ENCODE measurements around the gene LIX1.
"Not testable (repeated sequence)": the region's sequence is repeated elsewhere in the genome, so short reads cannot be mapped to it uniquely, and the experiment has no call there.

Gene LIX1

DNA sequence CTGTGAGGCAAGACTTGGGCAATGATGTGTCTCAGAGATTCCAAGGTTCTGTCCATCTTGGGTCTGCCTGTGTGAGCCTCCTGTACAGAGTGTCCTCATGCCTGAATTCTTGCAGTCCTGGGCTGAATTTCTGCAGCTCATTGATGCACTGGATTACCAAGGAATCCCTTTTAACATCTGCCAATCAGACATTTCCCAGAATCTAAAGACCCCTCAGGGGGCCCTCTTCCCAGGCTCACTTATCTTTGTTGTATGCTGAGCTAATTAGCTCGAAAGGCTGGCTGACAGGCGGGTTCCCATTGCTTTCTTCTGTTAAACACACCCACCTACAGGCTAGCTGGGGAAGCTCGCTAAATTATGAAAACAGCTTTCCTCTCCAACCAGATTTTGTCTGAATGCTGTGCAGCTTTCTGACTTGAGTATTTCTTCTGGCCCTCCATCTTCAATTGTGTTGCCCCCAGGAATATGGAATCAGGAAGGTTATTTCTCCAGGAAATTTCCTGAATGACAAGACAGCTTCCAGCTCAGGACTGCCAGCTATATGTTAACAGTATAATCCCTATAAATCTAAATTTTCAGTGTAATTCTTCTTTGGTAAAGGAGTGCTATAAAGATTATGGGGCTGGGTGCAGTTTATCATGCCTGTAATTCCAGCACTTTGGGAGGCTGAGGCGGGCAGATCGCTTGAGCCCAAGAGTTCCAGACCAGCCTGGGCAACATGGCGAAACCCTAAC lies at the start of gene LIX1:
TSS of gene LIX1 (minus strand) at position 91 of the 734 bp plus-strand sequence. CDS start at position 56, 35 bp downstream.
- H3K27ac Mint-ChIP-seq = no peak within 1 kb of the TSS
- peak; percentile 47 for DNase-seq
- TF ChIP-seq, protein P1, sequence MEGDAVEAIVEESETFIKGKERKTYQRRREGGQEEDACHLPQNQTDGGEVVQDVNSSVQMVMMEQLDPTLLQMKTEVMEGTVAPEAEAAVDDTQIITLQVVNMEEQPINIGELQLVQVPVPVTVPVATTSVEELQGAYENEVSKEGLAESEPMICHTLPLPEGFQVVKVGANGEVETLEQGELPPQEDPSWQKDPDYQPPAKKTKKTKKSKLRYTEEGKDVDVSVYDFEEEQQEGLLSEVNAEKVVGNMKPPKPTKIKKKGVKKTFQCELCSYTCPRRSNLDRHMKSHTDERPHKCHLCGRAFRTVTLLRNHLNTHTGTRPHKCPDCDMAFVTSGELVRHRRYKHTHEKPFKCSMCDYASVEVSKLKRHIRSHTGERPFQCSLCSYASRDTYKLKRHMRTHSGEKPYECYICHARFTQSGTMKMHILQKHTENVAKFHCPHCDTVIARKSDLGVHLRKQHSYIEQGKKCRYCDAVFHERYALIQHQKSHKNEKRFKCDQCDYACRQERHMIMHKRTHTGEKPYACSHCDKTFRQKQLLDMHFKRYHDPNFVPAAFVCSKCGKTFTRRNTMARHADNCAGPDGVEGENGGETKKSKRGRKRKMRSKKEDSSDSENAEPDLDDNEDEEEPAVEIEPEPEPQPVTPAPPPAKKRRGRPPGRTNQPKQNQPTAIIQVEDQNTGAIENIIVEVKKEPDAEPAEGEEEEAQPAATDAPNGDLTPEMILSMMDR (IDR thresholded peaks at IDR 0.05) = peak; percentile 50
- no peaks in the 10 kb centered on the region for H3K27me3 Mint-ChIP-seq (ENCODE audit: low read depth, poor library complexity)
- peak within 1 kb of the TSS; percentile 71 for H3K4me3 Mint-ChIP-seq
- no peaks in the 10 kb centered on the region for H3K9me3 Mint-ChIP-seq
- H3K4me1 Mint-ChIP-seq = peaks cover 46% of the 10 kb centered on the region
- no peaks in the 10 kb centered on the region for H3K36me3 Mint-ChIP-seq (ENCODE audit: low read depth)

DNA sequence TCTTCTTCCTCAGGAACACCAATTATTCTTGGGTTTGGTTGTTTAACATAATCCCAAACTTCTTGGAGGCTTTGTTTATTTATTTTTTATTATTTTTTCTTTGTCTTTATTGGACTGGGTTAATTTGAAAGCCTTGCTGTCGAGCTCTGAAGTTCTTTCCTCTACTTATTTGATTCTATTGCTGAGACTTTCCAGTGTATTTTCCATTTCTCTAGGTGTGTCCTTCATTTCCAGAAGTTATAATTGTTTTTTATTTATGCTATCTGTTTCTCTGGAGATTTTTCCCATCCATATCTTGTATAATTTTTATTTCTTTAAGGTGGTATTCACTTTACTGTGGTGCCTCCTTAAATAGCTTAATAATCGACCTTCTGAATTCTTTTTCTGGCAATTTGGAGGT lies 49.5 kb upstream of the LIX1 start:
- no peaks in the 10 kb centered on the region for H3K4me1 Mint-ChIP-seq

DNA sequence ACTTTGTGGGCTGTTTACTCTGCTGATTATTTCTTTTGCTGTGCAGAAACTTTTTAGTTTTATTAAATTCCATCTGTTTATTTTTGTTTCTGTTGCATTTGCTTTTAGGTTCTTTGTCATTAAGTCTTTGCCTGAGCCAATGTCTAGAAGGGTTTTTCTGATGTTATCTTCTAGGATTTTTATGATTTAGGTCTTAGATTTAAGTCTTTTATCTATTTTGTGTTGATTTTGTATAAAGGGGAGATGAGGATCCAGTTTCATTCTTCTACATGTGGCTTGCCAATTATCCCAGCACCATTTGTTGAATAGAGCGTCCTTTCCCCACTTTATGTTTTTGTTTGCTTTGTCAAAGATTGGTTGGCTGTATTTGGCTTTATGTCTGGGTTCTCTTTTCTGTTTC lies 47.1 kb upstream of the LIX1 start:
- H3K27ac Mint-ChIP-seq, H3K4me1 Mint-ChIP-seq: not testable (repeated sequence)
- H3K27me3 Mint-ChIP-seq (ENCODE audit: low read depth, poor library complexity) = peaks cover 11% of the 10 kb centered on the region

More for the DNA sequence above, 49.5 kb upstream of the LIX1 start:
- Mint-ChIP-seq H3K9me3 (peaks cover 49% of the 10 kb centered on the region), H3K27me3 (ENCODE audit: low read depth, poor library complexity) (peaks cover 7% of the 10 kb centered on the region), H3K4me3 (no peak overlapping the region), H3K36me3 (ENCODE audit: low read depth) (peaks cover 15% of the 10 kb centered on the region), H3K27ac (no peak overlapping the region)
- TF ChIP-seq, protein P1 (IDR thresholded peaks at IDR 0.05) = no peak
- DNase-seq = no peak

DNA sequence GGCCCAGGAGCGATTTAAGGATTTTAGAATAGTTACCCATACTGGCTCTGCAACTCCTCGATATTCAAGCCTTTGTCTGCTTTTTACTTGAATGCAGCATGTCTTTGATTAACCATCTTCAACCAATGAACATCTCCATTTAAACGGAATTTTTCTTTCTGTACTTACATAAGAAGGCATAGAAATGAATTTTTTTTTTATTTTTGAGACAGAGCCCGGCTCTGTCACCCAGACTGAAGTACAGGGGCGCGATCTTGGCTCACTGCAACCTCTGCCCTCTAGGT lies 41.5 kb upstream of the LIX1 start:
- DNase-seq = no peak
- Mint-ChIP-seq H3K36me3 (ENCODE audit: low read depth) (peaks cover 29% of the 10 kb centered on the region), H3K4me3 (peak overlapping the region; percentile 97), H3K4me1 (peaks cover 26% of the 10 kb centered on the region), H3K27ac (no peak overlapping the region), H3K9me3 (peaks cover 25% of the 10 kb centered on the region), H3K27me3 (ENCODE audit: low read depth, poor library complexity) (peaks cover 11% of the 10 kb centered on the region)
- TF ChIP-seq, protein P1 (IDR thresholded peaks at IDR 0.05) = no peak

More for the DNA sequence above, 47.1 kb upstream of the LIX1 start:
- Mint-ChIP-seq H3K36me3 (ENCODE audit: low read depth) (peaks cover 18% of the 10 kb centered on the region), H3K9me3 (peaks cover 55% of the 10 kb centered on the region)
- not testable (repeated sequence) for DNase-seq, H3K4me3 Mint-ChIP-seq

DNA sequence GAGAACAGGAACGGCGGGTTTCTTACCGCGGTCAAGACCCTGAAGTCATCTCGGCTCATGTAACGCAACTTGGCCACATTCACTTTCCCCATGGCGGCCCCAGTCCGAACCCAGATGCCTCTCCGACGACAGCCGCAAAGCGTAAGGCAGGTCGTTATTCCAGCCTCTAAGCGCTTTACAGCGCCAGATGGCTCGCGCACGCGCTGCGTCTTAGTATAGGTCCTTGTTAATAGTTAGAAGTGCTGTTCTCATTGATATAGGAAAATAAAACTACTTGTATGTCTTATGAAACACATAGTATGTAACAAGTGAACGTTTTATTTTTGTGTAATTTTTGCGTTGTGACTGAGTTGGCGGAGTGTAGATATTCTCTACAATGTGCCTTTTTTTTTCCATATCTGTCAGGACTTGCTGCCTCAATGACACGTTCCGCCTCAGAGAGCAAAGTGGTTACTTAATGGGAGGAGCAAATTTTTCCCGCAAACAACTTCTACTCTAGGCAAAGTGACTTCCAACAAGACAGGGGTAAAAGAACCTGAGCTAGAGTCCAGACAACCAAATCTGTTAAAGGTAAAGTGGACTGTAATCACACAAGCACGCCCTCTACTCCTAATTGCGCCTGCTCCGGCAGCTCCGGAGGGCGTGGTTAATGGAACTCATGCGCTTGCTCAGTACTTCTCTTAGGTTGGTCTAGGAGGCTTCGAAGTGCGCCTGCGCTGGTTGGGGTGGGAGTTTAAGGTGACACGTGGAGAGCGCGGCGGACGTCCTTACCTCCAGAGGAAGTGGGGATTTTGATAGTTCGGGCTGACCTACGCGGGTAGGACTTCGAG lies 40.9 kb upstream of the LIX1 start, which contains the start of gene RIOK2:
TSS of gene RIOK2 (minus strand) at position 148 of the 830 bp plus-strand sequence. CDS start at position 92, 56 bp downstream.
- Mint-ChIP-seq H3K9me3 (peaks cover 21% of the 10 kb centered on the region), H3K4me3 (peak within 1 kb of the TSS; percentile 97), H3K4me1 (peaks cover 26% of the 10 kb centered on the region), H3K27ac (peak within 1 kb of the TSS; percentile 100), H3K27me3 (ENCODE audit: low read depth, poor library complexity) (peaks cover 14% of the 10 kb centered on the region), H3K36me3 (ENCODE audit: low read depth) (peaks cover 35% of the 10 kb centered on the region)
- DNase-seq = peak; percentile 87
- TF ChIP-seq, protein P1 (IDR thresholded peaks at IDR 0.05) = no peak

DNA sequence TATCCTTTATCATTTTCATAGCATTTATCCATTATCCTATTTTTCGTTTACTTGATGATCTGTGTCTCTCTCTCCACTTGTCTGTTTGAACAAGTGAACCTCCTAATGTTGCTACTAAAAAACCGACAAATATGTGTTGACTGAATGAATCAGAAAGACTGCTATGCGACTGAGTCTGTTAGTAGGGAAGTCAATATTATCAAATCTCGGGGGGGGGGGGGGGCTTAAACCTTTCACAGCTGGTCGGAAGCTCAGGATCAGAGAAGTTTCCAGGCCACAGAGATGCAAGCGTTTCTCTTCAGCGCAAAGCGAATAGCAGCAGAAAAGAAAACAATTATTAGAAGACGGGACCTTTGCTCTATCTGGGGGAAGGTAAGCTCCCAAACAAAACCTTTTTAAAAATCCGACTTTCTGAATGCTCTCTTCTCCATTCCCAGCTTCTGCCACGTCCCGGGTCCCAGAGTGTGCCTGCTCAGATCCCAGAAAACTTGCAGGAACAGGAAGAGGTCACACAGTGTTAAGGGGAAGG lies 40.2 kb upstream of the LIX1 start:
- Mint-ChIP-seq H3K27ac (peak overlapping the region; percentile 100), H3K4me1 (peaks cover 26% of the 10 kb centered on the region), H3K4me3 (peak overlapping the region; percentile 97), H3K36me3 (ENCODE audit: low read depth) (peaks cover 41% of the 10 kb centered on the region), H3K9me3 (peaks cover 18% of the 10 kb centered on the region), H3K27me3 (ENCODE audit: low read depth, poor library complexity) (peaks cover 13% of the 10 kb centered on the region)
- DNase-seq = no peak
- TF ChIP-seq, protein P1 (IDR thresholded peaks at IDR 0.05) = no peak

Data from nephron progenitor cell (in vitro differentiated cells).